GM18868 (cell line): ENCODE measurements around the gene ZPBP2.

ENCODE experiments used
- ATAC-seq: cut with Tn5 transposase; IDR thresholded peaks from one replicate; pipeline ENCODE4 v1.9.1; 2021; ENCODE audit warnings: mild to moderate bottlenecking, moderate library complexity; ENCODE audit not compliant: unreplicated experiment

ZPBP2 gene

DNA sequence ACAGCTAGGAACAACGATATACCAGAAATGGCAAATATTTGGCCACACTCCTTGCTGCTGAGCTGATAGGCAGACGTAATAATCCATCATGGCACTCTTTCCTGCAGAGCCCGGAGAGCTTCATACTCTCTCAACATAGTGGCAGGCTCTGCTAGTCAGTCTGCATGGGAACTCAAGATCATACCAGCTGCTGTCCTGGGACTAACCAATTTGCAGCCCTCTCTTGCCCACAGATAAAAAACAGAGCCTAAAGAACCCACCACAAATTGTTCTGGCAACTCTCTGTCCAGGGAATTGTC, 36.9 kb downstream of the ZPBP2 start:
- ATAC-seq: no peak

DNA sequence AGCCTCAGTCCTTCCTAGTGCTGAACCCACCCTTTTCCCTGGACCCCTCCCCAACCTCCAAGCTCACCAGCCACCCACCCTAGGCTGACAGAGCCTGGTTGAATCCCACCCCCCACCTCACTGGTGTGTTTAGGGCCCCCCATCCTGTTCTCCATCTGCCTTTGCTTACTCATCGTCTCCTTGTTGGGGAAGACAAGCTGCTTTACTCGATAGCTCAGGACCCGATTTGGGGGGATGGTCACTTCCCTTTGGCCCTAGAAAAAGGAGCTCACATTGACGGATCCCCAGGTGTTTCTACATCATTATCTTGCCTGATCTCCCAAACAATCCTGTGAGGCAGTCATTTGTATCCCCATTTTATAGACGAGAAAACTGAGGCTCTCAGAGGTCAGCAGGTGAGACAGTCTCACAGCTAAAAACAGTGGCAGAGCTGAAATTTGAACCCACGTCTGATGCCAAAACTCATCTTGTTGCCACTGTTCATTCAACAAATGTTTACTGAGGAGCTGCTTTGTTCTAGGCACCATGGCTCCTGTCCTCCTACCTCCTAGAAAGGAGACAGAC, 40.9 kb downstream of the ZPBP2 start:
- no peak for ATAC-seq

DNA sequence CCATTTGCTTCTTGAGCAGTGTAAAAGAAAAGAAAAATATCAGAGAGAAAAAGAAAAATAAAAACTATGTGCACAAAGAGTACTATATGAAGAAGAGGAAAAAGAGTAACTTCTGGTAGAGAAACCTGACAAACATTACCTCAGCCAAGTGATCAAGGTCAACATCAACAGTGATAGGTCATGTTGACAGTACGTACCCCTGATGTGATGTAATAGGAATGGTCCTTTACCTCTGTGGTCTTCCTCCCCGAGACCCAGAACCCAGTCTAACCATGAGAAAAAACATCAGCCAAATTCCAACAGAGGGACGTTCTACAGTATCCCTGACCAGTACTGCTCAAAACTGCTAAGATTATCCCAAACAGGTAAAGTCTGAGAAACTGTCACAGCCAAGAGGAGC, 46.0 kb downstream of the ZPBP2 start:
- ATAC-seq: no peak

DNA sequence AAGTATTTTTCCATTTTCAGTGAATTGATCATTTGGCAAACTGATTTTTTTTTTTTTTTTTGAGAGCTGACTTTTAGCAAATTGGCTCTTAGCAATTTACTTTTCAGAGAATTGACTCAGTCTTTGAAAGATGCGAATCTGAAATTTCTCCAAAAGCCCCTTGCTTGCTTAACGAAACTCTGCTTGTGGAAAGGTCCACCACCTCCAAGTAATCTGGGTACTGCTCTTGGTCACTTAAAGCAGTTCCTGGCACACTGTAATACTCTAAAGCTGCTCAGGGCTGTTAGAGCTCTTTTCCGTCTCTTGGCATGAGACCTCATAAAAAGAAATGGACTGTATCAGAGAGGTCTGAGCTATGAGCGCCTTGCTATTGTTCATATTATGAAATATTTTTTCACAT, 47.6 kb downstream of the ZPBP2 start:
- ATAC-seq: no peak

DNA sequence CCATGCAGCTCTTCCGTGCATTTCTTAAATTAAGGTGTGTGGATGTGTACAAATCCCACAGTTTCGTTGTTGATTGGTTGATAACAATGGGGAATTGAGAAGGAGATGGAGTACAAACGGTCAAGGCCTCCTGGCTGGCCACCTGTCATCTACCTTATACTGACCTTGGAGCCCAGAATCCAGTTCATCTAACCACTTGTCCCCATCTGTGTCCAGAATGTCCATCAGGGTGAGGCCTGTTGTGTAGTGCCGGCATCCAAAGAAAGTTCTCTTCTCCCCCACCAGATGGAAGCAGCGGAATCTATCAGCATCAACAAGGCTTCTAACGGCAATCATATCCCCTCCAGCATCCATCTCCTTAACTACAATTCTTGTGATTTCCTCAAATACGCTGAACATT, 48.9 kb downstream of the ZPBP2 start:
- ATAC-seq: no peak

DNA sequence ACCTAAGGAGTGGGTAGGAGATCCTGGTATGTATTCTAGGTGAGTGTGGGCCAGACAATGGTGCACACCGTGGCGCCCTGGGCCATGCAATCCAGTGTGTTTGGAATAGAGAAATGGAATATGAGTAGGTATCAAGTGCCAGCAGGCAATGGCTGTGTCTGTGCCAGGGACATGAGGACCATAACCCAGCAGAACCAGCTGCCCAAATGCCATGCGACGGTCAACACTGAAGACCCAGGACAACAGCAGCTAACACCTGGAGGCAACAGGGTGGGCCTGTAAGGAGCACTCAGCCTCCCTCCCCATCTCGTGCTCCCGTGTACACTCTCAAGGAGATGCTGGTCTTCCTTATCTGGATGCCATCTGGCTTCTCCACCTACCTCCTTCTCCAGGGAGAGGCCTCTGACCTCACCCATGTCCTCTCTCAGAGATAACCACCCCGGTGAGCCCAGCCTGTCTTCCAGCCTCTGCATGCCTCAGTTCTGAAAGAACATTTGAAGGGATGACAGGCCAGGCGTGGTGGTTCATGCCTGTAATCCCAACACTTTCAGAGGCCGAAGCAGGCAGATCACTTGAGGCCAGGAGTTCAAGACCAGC, 51.2 kb downstream of the ZPBP2 start:
- no peak for ATAC-seq

DNA sequence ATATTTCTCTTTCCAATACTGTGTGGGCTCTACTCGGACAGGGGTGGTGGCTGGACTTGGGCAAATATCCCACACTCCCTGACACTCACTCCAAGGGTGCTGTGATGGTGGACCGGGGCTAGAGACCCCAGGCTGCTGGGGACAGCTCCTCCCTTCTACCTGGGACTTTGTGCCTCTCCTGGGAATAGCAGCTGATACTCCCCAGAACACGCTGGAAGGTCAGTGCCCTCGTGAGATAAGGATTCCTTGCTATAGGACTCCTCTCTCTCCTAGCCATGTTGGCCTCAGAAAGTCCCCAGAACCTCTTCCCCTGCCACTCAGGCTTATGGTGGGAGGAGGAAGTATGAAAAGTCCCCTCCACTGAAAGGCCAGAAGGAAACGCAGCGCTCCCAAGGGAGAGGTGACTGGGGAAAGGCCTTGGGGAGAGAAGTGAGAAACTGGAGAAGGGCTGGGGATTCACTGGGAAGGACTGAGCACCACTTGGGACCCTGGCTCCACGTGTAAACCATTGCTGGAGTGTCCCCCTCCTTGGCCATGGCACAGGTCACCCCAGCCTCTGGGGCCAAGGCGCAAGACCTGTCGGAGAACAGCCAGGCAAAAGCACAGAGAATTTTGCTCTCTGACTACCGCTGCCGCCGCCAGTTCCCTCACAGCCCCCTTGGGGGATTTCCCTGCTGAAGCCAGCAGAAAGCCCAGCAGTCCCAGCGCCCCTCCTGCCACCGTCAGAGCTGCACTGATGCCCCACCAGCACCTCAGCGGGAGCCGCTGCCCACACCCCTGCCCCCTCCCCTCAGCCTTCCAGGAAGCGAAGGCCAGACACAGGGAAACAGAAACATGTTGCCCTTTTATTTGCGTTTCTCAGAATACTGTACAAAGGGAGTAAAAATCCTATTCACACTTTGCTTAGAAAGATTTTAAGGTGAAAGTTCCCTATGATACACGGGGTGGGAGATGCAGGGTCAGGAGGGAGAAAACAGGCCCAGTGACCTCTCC, 52.5 kb downstream of the ZPBP2 start:
- no peak for ATAC-seq

DNA sequence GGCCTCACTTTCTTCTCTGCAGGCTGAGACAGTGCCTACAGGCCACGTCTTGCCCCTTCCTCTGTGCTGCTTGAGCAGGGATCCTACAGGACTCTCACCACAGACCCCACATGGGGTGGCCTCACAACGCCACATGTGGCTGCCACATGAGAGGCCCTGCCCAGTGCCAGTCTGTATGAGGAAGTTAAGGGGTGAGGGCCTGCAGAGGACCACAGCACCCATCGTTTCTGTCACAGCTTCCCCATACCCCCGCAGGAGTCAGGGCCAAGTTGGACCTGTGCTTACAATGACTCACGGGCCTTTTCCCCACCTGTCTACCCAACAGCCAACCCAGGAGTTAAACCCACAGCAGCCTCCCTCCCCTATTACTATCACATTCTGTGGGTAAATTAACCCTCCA, 53.3 kb downstream of the ZPBP2 start:
- no peak for ATAC-seq

DNA sequence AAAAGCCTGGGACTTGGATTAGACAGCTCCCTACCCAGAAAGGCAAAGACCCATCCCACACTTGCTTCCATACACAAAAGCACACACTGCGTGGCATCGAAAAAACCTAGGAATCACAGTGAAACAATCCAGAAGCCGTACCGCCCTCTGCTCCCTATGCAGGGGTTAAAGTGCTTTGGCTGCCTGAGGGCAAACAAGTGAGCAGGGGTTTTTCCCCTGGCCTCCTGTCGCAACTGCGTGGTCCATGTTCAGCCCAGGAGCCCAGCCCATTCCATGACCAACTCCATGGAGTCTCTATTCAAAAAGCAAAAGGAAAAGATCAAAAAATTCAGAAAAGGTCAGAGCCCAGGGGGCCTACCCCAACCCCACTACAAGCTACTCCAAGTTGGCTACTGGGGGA, 54.0 kb downstream of the ZPBP2 start:
- no peak for ATAC-seq

DNA sequence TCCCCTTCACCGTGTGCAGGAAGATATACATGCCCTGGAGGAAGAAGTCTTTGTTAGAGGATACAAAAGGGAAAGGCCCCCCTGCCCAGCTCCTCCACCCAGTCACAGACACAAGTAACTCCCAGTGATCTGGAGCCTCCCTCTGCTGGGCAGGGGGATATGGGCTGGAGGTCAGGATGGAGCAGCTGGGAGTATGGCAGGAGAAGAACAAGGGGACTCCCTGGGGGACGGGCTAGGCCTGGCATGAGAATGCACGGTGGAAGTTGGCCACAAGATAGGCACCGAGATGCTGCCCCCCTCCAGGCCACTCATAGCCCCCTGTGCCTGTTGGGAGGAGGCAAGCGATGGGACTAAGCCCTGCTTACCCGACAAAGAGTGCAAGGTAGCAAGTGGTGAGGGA, 55.2 kb downstream of the ZPBP2 start:
- no peak for ATAC-seq

DNA sequence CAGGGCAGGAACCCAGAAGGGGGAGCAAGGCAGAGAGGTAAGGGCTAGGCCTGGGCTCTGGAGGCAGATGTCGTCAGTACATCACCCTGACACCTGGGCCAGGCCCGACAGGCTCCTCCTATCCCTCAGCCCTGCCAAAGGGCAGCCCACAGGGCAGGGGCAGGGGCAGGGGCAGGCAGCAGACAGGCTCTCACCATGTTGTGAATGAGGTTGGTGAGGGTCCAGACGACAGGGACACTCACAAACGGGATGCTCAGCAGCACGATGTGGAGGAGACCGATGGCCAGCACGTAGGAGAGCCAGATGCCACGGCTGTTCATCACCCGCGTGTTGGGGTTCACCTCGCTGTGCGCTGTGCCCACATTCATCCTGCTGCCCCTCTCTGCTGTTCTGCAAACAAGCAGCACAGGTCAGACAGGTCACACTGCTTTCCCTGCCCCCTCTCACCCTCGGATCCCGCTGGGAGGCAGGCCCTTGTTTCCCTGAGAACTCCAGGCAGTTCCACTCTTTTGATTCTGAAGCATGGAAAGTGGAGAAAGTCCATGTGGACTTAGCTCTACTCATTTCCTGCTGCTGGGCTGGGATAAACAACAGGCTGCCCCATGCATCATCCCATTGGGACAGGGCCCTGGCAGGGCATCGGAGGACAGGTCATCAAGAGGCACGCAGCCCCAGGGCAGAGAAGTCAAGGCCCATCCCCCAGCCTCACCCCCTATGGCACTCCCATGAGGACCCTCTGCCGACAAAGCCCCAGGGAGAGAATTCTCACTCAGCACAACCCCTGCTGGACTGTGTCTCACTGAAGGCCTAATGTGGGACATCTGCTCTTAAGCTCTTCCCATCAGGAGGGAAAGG, 56.1 kb downstream of the ZPBP2 start:
- ATAC-seq: no peak

DNA sequence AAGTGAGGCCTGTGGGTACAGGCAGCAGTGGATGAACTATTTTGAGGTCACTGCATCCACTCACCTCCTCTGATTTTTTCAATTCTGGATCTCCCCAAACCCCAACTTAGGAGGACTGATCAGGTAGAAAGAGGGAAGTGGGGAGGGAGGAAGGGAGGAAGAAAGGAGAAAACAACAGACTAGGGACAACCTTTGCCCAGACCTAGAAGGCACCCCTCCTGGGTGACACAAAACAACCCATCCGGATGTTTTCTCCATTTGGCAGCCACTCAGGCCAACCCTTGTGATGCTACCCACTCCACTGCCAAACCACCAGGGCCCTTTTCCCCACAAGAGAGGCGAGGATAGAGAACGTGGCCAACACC, 56.7 kb downstream of the ZPBP2 start:
- ATAC-seq: no peak

DNA sequence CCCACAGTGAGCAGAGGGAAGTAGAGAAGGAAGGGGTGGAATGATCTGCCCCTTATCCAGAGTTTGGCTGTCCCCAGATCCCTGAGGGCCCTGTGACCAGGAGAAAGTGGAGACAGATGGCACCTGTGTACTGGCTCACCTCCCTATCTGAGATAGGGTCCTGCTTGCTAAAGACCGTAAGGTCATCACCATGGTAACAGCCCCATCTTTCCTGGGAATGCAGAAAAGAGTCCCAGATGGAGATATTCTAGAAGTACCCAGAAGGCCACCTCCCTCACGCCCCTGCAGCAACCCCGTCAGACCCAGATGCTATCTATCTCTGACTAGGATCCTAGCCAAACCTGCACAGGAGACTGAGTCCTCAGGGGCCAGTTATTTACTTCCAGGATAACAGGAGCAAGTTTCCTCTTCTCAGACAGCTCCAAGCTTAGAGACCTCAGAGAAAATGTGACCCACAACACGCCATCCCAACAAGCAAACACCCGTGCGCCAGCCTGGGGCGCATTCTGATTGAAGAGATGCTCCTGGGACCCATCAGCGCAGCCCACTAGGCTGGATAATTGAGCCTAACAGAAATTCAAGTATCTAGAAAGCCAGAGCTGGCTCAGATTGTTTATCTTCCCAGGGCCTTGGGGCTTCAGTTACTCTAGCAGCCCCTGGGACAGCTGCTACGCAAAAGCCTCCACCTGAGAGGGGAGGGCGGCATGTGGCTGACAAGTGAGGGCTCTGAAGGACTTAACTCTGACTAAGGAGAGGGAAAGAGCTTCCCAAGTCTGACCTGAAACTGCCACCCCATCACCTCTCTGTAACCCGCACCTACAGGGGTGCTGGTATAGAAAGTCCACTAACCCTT, 57.5 kb downstream of the ZPBP2 start:
- ATAC-seq: no peak

DNA sequence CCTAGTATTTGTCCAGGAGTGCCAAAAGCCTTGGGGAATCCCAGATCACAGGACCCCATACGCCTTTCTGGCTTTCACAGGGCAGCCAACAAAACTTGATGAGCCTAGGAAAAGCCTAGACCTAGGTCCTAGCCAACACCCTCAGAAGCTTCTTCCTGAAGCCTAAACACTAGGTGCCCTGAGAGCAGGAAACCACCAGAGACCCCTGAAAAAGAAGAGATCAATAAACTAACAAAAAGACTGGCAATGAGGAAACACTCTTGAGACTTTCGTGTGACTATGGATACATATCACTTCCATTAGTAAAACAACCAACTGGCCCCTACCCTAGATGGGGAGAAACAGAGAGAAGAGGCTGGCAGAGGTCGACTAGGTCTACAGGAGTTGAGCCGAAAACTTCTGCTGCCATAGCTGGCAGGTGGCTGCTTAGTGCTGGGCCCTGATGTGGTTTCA, 58.2 kb downstream of the ZPBP2 start:
- no peak for ATAC-seq

DNA sequence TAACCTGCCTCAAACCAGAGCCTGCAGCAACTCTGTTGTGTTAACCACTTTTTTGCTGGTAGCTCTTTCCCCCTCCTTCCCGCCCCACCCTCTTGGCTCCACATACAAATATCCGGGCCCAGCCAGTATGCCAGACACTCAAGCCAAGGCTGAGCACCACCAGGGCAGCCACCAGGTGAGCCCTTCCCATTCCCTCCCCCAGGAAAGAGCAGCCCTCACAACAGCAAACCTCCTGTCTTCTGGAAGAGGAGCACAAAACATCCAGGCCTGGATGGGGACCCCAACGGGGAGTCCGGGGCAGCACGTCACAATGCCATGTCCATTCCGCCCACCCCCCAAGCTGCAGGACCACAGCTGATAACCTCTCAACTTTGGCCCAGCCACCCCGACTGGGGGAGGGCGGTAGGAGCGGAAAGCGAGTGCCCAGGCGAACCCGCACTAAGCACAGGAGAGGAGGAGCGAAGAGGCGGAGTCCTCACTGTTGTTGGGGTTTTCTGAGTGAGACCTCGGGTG, 58.6 kb downstream of the ZPBP2 start:
- no peak for ATAC-seq
